ENCODE measurements around the gene ARX. TPM values are rescaled to one million over a fixed set of nuclear protein-coding genes. Genes with fewer than 3 reads are reported as not detected.
A peak's percentile ranks its signal among the peaks of the same experiment; 100 is the strongest.

The ARX gene
- polyA plus RNA-seq, 4 donors, result 0.27 to 1.4 (median 0.38) TPM

- Histone ChIP-seq H3K4me3 (ENCODE audit: low read depth in 1 of 3, low read length in 3 of 3) (peak overlapping the region in 2 of 3 donors; percentile 15 to 55), H3K27me3 (ENCODE audit: control insufficient read depth in 3 of 3, insufficient read depth in 3 of 3, low read length in 3 of 3) (peaks cover 12 to 94% (median 41%) of the 10 kb centered on the region in 3 donors), H3K36me3 (ENCODE audit: control insufficient read depth in 3 of 3, insufficient read depth in 2 of 3, low read depth in 1 of 3, low read length in 3 of 3) (no peaks in the 10 kb centered on the region), H3K9me3 (ENCODE audit: control insufficient read depth in 2 of 2, insufficient read depth in 1 of 2, low read depth in 1 of 2, low read length in 1 of 2) (no peaks in the 10 kb centered on the region), H3K4me1 (ENCODE audit: control insufficient read depth in 3 of 3, insufficient read depth in 2 of 3, low read depth in 1 of 3, low read length in 2 of 3) (peaks cover 0 to 7% (median 0%) of the 10 kb centered on the region in 3 donors), H3K27ac (ENCODE audit: low read depth in 1 of 3, low read length in 2 of 3) (no peak overlapping the region)
- FAIRE-seq (no peak), DNase-seq (peak in 1 of 2 donors; percentile 23)
- 1 to 32% (median 5%) methylated on average over 46 to 105 of the region's 105 CpGs for WGBS, 3 donors
Observed at GRCh38 chrX:25012793-25013631, 2.8 kb downstream of the ARX start.

DNA sequence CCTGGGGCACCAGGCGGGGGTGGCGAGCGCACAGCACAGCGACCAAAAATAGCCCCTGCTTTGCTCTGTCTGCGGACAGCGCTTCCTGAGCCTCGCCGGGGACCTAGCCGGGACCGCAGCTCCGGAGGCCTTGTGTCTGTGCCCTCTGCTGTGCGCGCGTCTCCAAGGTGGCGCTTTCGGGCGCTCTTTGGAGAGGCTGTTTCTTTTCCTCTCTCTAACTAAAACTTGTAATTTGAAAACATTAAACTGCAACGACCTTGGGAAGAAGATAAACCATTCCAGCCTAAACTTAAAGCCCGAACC lies 3.4 kb downstream of the ARX start:
- H3K9me3 ChIP-seq (ENCODE audit: control insufficient read depth in 2 of 2, insufficient read depth in 1 of 2, low read depth in 1 of 2, low read length in 1 of 2), result no peaks in the 10 kb centered on the region
- H3K4me1 ChIP-seq (ENCODE audit: control insufficient read depth in 3 of 3, insufficient read depth in 2 of 3, low read depth in 1 of 3, low read length in 2 of 3), result peaks cover 0 to 5% (median 0%) of the 10 kb centered on the region in 3 donors
- H3K4me3 ChIP-seq (ENCODE audit: low read depth in 1 of 3, low read length in 3 of 3), result peak overlapping the region in 1 of 3 donors; percentile 55
- 3 to 55% (median 13%) methylated on average over 18 to 19 of the region's 19 CpGs for WGBS, 3 donors
- FAIRE-seq (no peak), DNase-seq (no peak)
- no peaks in the 10 kb centered on the region for H3K36me3 ChIP-seq (ENCODE audit: control insufficient read depth in 3 of 3, insufficient read depth in 2 of 3, low read depth in 1 of 3, low read length in 3 of 3)
- H3K27ac ChIP-seq (ENCODE audit: low read depth in 1 of 3, low read length in 2 of 3), result no peak overlapping the region
- peaks cover 10 to 94% (median 41%) of the 10 kb centered on the region in 3 donors for H3K27me3 ChIP-seq (ENCODE audit: control insufficient read depth in 3 of 3, insufficient read depth in 3 of 3, low read length in 3 of 3)

DNA sequence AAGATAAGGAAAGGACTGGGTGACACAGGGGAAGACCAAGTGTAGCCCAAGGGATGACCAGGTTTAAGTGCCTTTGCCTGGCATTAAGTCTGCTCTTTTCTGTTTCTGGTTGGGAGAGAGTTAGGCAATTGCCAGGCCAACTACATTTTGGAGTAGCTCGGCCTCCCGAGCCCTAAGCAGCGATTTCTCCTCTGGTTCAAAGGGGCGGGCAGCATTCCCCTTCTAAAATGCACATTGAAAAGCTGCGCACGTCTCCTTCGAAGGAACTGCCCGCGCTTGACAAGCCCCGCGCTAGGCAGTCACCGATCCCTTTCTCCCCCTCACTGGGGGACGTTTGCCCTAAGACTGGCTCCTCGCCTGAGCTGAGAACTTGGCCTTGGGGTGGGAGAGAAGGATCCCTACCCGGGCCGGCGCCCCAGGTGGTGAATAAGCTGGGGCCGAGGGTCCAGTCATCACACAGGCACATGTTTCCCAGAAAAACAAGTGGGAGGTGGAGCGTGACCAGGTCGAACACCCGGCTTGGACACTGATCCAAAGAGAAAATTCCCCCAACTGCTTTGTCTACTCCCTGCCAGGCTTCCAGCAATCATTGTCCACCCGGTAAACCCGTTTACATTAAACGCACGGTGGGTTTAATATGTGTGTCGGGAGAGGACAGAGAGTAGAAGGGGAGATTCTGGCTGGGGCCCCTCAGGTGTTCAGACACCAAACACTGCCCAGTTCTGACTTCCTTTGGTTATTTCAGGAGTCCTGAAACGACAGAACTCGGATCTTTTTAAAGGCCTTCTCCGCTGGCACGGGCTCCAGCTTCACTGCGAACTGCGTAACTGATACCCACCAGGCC lies 4.0 kb downstream of the ARX start:
- FAIRE-seq, result no peak
- Histone ChIP-seq H3K27ac (ENCODE audit: low read depth in 1 of 3, low read length in 2 of 3) (no peak overlapping the region), H3K9me3 (ENCODE audit: control insufficient read depth in 2 of 2, insufficient read depth in 1 of 2, low read depth in 1 of 2, low read length in 1 of 2) (no peaks in the 10 kb centered on the region), H3K4me3 (ENCODE audit: low read depth in 1 of 3, low read length in 3 of 3) (no peak overlapping the region), H3K27me3 (ENCODE audit: control insufficient read depth in 3 of 3, insufficient read depth in 3 of 3, low read length in 3 of 3) (peaks cover 10 to 94% (median 39%) of the 10 kb centered on the region in 3 donors), H3K36me3 (ENCODE audit: control insufficient read depth in 3 of 3, insufficient read depth in 2 of 3, low read depth in 1 of 3, low read length in 3 of 3) (no peaks in the 10 kb centered on the region), H3K4me1 (ENCODE audit: control insufficient read depth in 3 of 3, insufficient read depth in 2 of 3, low read depth in 1 of 3, low read length in 2 of 3) (peaks cover 0 to 5% (median 0%) of the 10 kb centered on the region in 3 donors)
- 5 to 30% (median 14%) methylated on average over 32 of the region's 32 CpGs for WGBS, 3 donors
- DNase-seq, result no peak

- no peaks in the 10 kb centered on the region for H3K36me3 ChIP-seq (ENCODE audit: control insufficient read depth in 3 of 3, insufficient read depth in 2 of 3, low read depth in 1 of 3, low read length in 3 of 3)
- DNase-seq, result no peak
- H3K27ac ChIP-seq (ENCODE audit: low read depth in 1 of 3, low read length in 2 of 3), result no peak overlapping the region
- no peak for FAIRE-seq
- peaks cover 6 to 94% (median 36%) of the 10 kb centered on the region in 3 donors for H3K27me3 ChIP-seq (ENCODE audit: control insufficient read depth in 3 of 3, insufficient read depth in 3 of 3, low read length in 3 of 3)
- H3K4me1 ChIP-seq (ENCODE audit: control insufficient read depth in 3 of 3, insufficient read depth in 2 of 3, low read depth in 1 of 3, low read length in 2 of 3), result peaks cover 0 to 5% (median 0%) of the 10 kb centered on the region in 3 donors
- 5 to 30% (median 12%) methylated on average over 31 to 33 of the region's 33 CpGs for WGBS, 3 donors
- no peak overlapping the region for H3K4me3 ChIP-seq (ENCODE audit: low read depth in 1 of 3, low read length in 3 of 3)
- no peaks in the 10 kb centered on the region for H3K9me3 ChIP-seq (ENCODE audit: control insufficient read depth in 2 of 2, insufficient read depth in 1 of 2, low read depth in 1 of 2, low read length in 1 of 2)
Observed at GRCh38 chrX:25010784-25011588, 4.8 kb downstream of the ARX start.

- no peak for DNase-seq
- no peak for FAIRE-seq
- no peak overlapping the region for H3K4me3 ChIP-seq (ENCODE audit: low read depth in 1 of 3, low read length in 3 of 3)
- H3K9me3 ChIP-seq (ENCODE audit: control insufficient read depth in 2 of 2, insufficient read depth in 1 of 2, low read depth in 1 of 2, low read length in 1 of 2), result no peaks in the 10 kb centered on the region
- no peak overlapping the region for H3K27ac ChIP-seq (ENCODE audit: low read depth in 1 of 3, low read length in 2 of 3)
- H3K27me3 ChIP-seq (ENCODE audit: control insufficient read depth in 3 of 3, insufficient read depth in 3 of 3, low read length in 3 of 3), result peaks cover 9 to 90% (median 27%) of the 10 kb centered on the region in 3 donors
- 16 to 39% (median 21%) methylated on average over 7 of the region's 7 CpGs for WGBS, 3 donors
- peaks cover 0 to 6% (median 0%) of the 10 kb centered on the region in 3 donors for H3K4me1 ChIP-seq (ENCODE audit: control insufficient read depth in 3 of 3, insufficient read depth in 2 of 3, low read depth in 1 of 3, low read length in 2 of 3)
- no peaks in the 10 kb centered on the region for H3K36me3 ChIP-seq (ENCODE audit: control insufficient read depth in 3 of 3, insufficient read depth in 2 of 3, low read depth in 1 of 3, low read length in 3 of 3)
Observed at GRCh38 chrX:25009407-25009806, 6.4 kb downstream of the ARX start.

GRCh38 chrX:25007059-25008053 lies 8.4 kb downstream of the ARX start:
- no peak overlapping the region for H3K4me3 ChIP-seq (ENCODE audit: low read depth in 1 of 3, low read length in 3 of 3)
- H3K36me3 ChIP-seq (ENCODE audit: control insufficient read depth in 3 of 3, insufficient read depth in 2 of 3, low read depth in 1 of 3, low read length in 3 of 3), result no peaks in the 10 kb centered on the region
- no peaks in the 10 kb centered on the region for H3K9me3 ChIP-seq (ENCODE audit: control insufficient read depth in 2 of 2, insufficient read depth in 1 of 2, low read depth in 1 of 2, low read length in 1 of 2)
- no peak overlapping the region for H3K27ac ChIP-seq (ENCODE audit: low read depth in 1 of 3, low read length in 2 of 3)
- WGBS, 3 donors, result 4 to 36% (median 20%) methylated on average over 19 to 64 of the region's 64 CpGs
- DNase-seq (no peak), FAIRE-seq (no peak)
- H3K4me1 ChIP-seq (ENCODE audit: control insufficient read depth in 3 of 3, insufficient read depth in 2 of 3, low read depth in 1 of 3, low read length in 2 of 3), result peaks cover 0 to 10% (median 0%) of the 10 kb centered on the region in 3 donors
- H3K27me3 ChIP-seq (ENCODE audit: control insufficient read depth in 3 of 3, insufficient read depth in 3 of 3, low read length in 3 of 3), result peaks cover 8 to 93% (median 21%) of the 10 kb centered on the region in 3 donors

- FAIRE-seq, result no peak
- Histone ChIP-seq H3K4me3 (ENCODE audit: low read depth in 1 of 3, low read length in 3 of 3) (no peak overlapping the region), H3K9me3 (ENCODE audit: control insufficient read depth in 2 of 2, insufficient read depth in 1 of 2, low read depth in 1 of 2, low read length in 1 of 2) (no peaks in the 10 kb centered on the region), H3K27ac (ENCODE audit: low read depth in 1 of 3, low read length in 2 of 3) (no peak overlapping the region), H3K4me1 (ENCODE audit: control insufficient read depth in 3 of 3, insufficient read depth in 2 of 3, low read depth in 1 of 3, low read length in 2 of 3) (peaks cover 0 to 10% (median 0%) of the 10 kb centered on the region in 3 donors), H3K36me3 (ENCODE audit: control insufficient read depth in 3 of 3, insufficient read depth in 2 of 3, low read depth in 1 of 3, low read length in 3 of 3) (no peaks in the 10 kb centered on the region), H3K27me3 (ENCODE audit: control insufficient read depth in 3 of 3, insufficient read depth in 3 of 3, low read length in 3 of 3) (peaks cover 13 to 92% (median 19%) of the 10 kb centered on the region in 3 donors)
- WGBS, 3 donors, result 8 to 26% (median 13%) methylated on average over 7 of the region's 7 CpGs
- DNase-seq, result no peak
Observed at GRCh38 chrX:25006586-25007058, 9.1 kb downstream of the ARX start.

Data from small intestine (tissue), 7 donors.